ENCODE results near the gene NAP1L5. TPM values are rescaled to one million over a fixed set of nuclear protein-coding genes. Genes with fewer than 3 reads are reported as not detected.

Gene NAP1L5
- 8.5 TPM for total RNA-seq

DNA sequence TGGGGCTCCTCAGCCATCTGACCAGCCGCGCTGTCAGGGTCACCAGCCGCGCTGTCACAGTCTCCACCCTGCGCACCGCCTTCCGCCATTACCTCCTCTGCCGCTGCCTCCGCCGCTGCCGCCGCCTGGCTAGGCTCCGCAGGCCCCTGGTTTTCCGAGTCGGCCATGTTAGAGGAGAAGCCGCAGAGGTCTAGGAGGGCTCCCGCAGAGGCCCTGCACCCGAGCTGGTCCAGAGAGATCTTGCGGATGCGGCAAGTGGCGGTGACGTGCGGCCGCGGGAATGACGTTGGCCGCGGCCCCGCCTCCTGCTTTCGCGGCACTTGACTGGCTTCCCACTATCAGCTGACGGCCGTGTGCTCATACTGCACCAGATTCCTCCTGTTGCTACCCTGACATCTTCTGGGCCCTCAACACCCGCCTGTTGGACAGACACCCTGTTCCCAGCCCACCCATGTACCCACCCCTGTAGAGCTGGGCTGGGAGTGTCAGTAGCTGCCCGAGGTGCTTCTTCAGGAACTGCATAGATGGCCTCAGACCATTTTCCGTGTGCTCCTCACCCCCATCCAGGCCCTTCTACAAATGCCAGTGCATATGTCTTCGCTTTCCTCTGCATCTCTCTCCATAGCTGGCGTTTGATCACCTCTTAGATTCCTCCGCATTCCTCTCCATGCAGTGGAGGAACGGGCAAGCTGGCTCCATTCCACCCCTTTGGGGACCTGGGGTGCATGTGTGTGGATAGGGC is at the start of gene NAP1L5:
Gene NAP1L5, minus strand, starts transcription at position 242 of the 742 bp plus-strand sequence. Its CDS starts 75 bp downstream, at position 167.
- peak; percentile 70 for DNase-seq (ENCODE audit: low spot score)

GRCh38 chr4:88747351-88747750 is 49.7 kb upstream of the NAP1L5 start:
- no peak for DNase-seq (ENCODE audit: low spot score)

DNA sequence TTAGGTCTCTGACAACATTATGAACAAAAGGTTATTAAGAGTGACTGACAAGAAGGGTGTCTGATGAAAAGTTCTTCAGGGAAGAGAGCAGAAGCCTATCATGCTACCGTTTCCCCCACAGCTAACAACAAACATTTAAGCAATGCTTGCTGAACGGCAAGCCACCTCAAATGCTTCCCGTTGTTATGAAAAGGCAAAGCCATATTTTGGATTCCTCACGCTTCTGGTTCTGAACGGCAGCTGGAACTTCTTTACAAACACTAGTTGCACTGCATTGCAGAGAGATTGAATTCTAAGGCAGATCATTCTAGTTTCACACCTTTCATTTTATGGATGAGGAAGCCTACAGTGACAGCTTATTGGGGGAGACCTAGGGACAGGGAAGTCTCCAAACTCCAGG is 48.6 kb upstream of the NAP1L5 start:
- DNase-seq (ENCODE audit: low spot score), result no peak

- no peak for DNase-seq (ENCODE audit: low spot score)
Measured at GRCh38 chr4:88745581-88746163, 48.0 kb upstream of the NAP1L5 start.

GRCh38 chr4:88745175-88745574 is 47.5 kb upstream of the NAP1L5 start:
- no peak for DNase-seq (ENCODE audit: low spot score)

GRCh38 chr4:88744609-88745008 is 47.0 kb upstream of the NAP1L5 start:
- no peak for DNase-seq (ENCODE audit: low spot score)

- no peak for DNase-seq (ENCODE audit: low spot score)
Measured at GRCh38 chr4:88743696-88744095, 46.1 kb upstream of the NAP1L5 start.

- no peak for DNase-seq (ENCODE audit: low spot score)
Measured at GRCh38 chr4:88742561-88742960, 44.9 kb upstream of the NAP1L5 start.

DNA sequence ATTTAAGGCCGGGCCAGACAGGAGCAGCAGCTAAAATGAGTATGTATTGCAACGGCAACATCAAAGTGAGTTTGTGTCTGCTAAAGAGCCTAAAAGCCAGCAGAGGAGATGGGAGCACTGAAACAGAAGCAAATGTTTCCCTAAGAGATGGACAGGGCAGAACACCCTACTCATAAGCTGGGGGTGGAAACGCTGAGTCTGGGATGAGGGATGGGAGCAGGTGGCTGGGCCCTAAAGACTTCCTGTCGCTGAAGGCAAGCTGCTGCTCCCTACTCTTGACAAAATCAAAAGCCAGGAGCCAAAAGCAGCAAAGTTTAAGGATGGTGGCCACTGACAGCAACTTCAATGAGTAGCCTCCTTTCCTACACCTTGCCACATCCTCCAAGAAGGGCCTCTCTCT is 40.6 kb upstream of the NAP1L5 start:
- no peak for DNase-seq (ENCODE audit: low spot score)

- no peak for DNase-seq (ENCODE audit: low spot score)
Measured at GRCh38 chr4:88737307-88737941, 39.8 kb upstream of the NAP1L5 start.

GRCh38 chr4:88736264-88736663 is 38.6 kb upstream of the NAP1L5 start:
- no peak for DNase-seq (ENCODE audit: low spot score)

DNA sequence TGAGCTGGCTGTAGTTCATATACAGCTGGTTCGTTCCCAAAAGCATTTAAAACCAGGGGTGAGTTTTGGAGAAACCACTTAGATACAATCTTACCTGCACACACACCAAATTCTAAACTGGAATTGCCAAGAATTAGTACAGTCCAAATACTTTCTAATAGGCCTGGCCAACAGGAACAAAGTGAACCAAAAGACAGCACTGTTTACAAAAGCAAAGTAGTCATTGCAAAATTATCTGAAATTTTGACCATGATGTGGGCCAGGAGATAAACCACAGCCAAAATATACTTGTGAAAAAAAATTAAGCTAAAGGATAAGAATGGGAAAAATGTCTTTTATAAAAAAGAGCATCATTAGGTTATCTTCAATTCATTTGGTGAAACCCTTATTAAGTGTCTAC is 37.9 kb upstream of the NAP1L5 start:
- DNase-seq (ENCODE audit: low spot score), result no peak

GRCh38 chr4:88734403-88734949 is 36.8 kb upstream of the NAP1L5 start:
- no peak for DNase-seq (ENCODE audit: low spot score)

GRCh38 chr4:88732714-88733368 is 35.2 kb upstream of the NAP1L5 start:
- DNase-seq (ENCODE audit: low spot score), result no peak

- DNase-seq (ENCODE audit: low spot score), result no peak
Measured at GRCh38 chr4:88731381-88731780, 33.8 kb upstream of the NAP1L5 start.

DNA sequence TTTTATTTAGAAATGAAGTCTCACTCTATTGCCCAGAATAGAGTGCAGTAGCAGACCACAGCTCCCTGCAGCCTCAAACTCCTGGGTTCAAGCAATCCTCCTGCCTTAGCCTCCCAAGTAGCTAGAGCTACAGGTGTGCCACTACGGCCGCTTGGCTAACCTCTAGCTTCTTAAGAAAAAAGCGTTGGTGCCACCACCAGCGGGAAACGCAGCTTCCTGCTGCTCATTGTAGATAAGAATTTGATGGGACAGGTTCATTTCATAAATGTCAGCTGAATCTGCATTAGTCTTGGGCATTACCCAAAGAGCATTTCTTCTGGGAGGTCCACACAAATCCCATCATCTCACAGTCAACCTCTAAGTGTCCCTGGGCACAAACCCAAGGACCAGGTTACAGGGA is 33.2 kb upstream of the NAP1L5 start:
- no peak for DNase-seq (ENCODE audit: low spot score)

GRCh38 chr4:88729146-88729760 is 31.6 kb upstream of the NAP1L5 start:
- no peak for DNase-seq (ENCODE audit: low spot score)

DNA sequence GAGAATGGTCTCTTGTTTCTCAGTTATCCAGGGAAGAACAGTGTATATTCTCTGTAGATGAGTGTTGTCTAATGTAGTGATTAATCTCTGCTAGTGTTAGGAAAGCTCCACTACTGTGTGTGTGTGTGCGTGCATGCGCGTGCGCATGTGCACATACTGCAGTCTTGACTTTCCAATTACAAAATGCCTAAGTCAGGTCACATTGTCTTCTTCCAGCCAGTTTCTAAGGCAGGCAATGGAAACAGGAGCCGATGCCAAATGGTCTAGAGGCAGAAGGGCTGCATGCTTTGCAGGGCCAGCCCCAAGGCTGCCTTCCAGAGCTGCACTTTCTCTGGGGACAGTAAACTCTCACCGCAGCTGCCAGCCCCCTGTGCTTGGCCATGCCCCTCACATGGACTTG is 30.5 kb upstream of the NAP1L5 start:
- DNase-seq (ENCODE audit: low spot score), result no peak

DNA sequence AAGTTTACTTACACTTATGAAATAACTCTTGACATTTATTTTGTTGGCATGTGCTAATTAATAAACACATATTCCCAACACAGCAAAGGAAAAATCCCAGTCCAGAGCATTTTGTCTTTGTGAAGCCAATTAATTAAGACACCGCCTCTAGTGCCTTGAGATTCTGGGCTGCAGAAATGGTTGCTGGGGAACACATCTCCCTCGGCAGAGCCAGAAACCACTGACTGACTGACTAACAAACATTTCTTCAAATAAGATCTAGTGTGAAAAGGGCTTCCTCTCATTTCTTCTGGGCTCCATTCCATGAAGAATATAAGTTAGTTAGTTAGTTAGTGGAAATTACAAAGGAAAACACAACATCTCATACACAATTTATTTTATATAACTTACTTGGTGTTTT is 28.4 kb upstream of the NAP1L5 start:
- no peak for DNase-seq (ENCODE audit: low spot score)

DNA sequence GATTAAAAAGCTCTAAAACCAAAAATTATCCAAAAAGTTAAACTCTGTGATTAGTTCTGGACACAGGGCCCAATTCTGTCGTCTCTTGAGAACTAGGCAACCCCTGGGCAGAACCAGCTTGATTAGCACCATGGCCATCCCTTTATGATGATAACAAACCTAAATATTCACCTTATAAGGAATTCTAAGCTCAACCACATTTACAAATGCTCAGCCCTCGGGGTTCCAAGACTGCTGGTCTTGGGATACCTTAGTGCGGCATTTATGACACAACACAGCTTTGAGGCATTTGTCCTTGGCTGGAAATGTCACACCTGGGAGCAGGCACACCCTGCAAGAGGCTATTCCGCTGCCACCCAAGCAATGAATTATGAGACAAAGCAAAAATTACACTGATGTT is 27.5 kb upstream of the NAP1L5 start:
- DNase-seq (ENCODE audit: low spot score), result no peak

DNA sequence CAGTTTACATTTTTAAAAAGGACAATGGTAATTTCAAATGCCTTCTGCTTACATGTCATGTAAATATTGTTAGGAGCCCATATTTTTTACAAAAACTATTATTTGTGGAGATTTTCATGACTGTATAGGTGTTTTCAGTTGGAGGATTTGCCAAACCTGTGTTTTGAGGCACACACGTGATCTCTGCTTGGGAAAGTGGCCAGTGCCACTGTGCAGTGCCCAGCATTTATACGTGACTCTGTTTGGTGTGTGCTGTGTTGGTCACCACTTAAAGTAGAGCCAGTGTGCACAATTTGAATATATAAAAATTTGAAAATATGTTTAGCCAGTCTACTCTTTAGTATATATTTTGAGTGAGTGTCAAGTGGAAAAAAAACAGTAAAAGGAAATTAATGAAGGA is 26.8 kb upstream of the NAP1L5 start:
- no peak for DNase-seq (ENCODE audit: low spot score)

DNA sequence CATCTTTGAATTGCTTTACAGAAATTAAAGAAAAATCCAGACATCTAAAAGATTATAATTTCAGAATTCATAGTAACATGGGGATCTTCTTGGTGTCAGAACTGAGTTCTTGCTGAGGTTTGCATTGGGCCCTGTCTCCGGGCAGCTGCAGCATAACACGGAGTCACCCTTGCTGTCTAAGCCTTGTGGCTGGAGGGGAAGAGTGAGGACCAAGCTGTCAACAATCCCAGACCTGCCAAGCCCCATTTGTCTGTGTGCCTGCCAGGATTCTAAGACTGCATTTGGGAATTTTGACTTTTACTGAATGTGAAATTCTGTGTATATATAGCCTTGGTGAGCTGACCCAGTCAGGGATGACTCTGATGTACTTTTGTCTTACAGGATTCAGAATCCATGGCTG is 25.2 kb upstream of the NAP1L5 start:
- no peak for DNase-seq (ENCODE audit: low spot score)
